ENCODE results near the gene NOSIP.

Gene NOSIP

GRCh38 chr19:49533551-49534488, 46.5 kb downstream of the NOSIP start:
- Histone ChIP-seq H3K18ac (ENCODE audit: low read length) (peak overlapping the region; percentile 48), H3K27me3 (ENCODE audit: control insufficient read depth in 3 of 3, insufficient read depth in 3 of 3, low read depth in 1 of 3, low read length in 3 of 3) (peaks cover 0 to 12% (median 0%) of the 10 kb centered on the region in 3 experiments), H2BK5ac (ENCODE audit: low read length) (no peak overlapping the region), H4K8ac (ENCODE audit: low read depth, low read length) (no peak overlapping the region), H2BK12ac (ENCODE audit: low read length) (no peak overlapping the region), H3K79me1 (ENCODE audit: low read depth, low read length) (no peaks in the 10 kb centered on the region), H3K36me3 (replicated peaks in 1 of 2; ENCODE audit: control insufficient read depth in 2 of 2, insufficient read depth in 2 of 2, low read length in 2 of 2) (peaks cover 5 to 32% of the 10 kb centered on the region in 2 donors), H3K4ac (ENCODE audit: low read length) (no peak overlapping the region), H3K23ac (ENCODE audit: low read depth, low read length, poor library complexity) (peak overlapping the region; percentile 98), H2AFZ (ENCODE audit: low read length) (peak overlapping the region; percentile 17), H3K4me3 (ENCODE audit: low read length in 2 of 2) (peak overlapping the region; percentile 12 to 89), H4K91ac (ENCODE audit: low read depth, low read length, poor library complexity) (no peak overlapping the region), H2BK15ac (ENCODE audit: low read length) (no peak overlapping the region), H2AK5ac (ENCODE audit: low read depth, low read length) (peak overlapping the region; percentile 14), H3K4me2 (ENCODE audit: insufficient read depth, low read length, poor library complexity, severe bottlenecking) (peak overlapping the region; percentile 100), H3K9me3 (replicated peaks in 1 of 2; ENCODE audit: control insufficient read depth in 2 of 2, insufficient read depth in 1 of 2, low read depth in 1 of 2, low read length in 2 of 2) (no peaks in the 10 kb centered on the region), H2BK120ac (ENCODE audit: low read depth, low read length) (no peak overlapping the region), H3K27ac (replicated peaks; ENCODE audit: low read length) (no peak overlapping the region), H3K14ac (ENCODE audit: low read length) (peak overlapping the region; percentile 47), H3K9ac (ENCODE audit: low read depth, low read length, poor library complexity) (peak overlapping the region; percentile 90), H3K4me1 (ENCODE audit: control insufficient read depth in 2 of 2, insufficient read depth in 1 of 2, low read depth in 1 of 2, low read length in 2 of 2) (peaks cover 4 to 7% of the 10 kb centered on the region in 2 donors)
- no CpG with 5 or more reads among the region's 87 CpGs for WGBS, 2 donors (ENCODE audit: extremely low coverage in 2 of 2, insufficient read length in 2 of 2, insufficient replicate concordance in 1 of 2)
- DNase-seq (ENCODE audit: low spot score): peak; percentile 71

GRCh38 chr19:49530708-49531107, 49.6 kb downstream of the NOSIP start:
- no peak overlapping the region for H3K23ac ChIP-seq (ENCODE audit: low read depth, low read length, poor library complexity)
- H3K18ac ChIP-seq (ENCODE audit: low read length): no peak overlapping the region
- no peaks in the 10 kb centered on the region for H3K9me3 ChIP-seq (replicated peaks in 1 of 2; ENCODE audit: control insufficient read depth in 2 of 2, insufficient read depth in 1 of 2, low read depth in 1 of 2, low read length in 2 of 2)
- H2BK5ac ChIP-seq (ENCODE audit: low read length): no peak overlapping the region
- H2BK12ac ChIP-seq (ENCODE audit: low read length): no peak overlapping the region
- WGBS, 2 donors (ENCODE audit: extremely low coverage in 2 of 2, insufficient read length in 2 of 2, insufficient replicate concordance in 1 of 2): no CpG with 5 or more reads among the region's 7 CpGs
- no peak overlapping the region for H4K8ac ChIP-seq (ENCODE audit: low read depth, low read length)
- no peak overlapping the region for H2BK120ac ChIP-seq (ENCODE audit: low read depth, low read length)
- H3K4me2 ChIP-seq (ENCODE audit: insufficient read depth, low read length, poor library complexity, severe bottlenecking): no peak overlapping the region
- H3K79me1 ChIP-seq (ENCODE audit: low read depth, low read length): no peaks in the 10 kb centered on the region
- H3K4ac ChIP-seq (ENCODE audit: low read length): no peak overlapping the region
- H3K36me3 ChIP-seq (replicated peaks in 1 of 2; ENCODE audit: control insufficient read depth in 2 of 2, insufficient read depth in 2 of 2, low read length in 2 of 2): peaks cover 7 to 39% of the 10 kb centered on the region in 2 donors
- H3K9ac ChIP-seq (ENCODE audit: low read depth, low read length, poor library complexity): no peak overlapping the region
- DNase-seq (ENCODE audit: low spot score): no peak
- peaks cover 4 to 7% of the 10 kb centered on the region in 2 donors for H3K4me1 ChIP-seq (ENCODE audit: control insufficient read depth in 2 of 2, insufficient read depth in 1 of 2, low read depth in 1 of 2, low read length in 2 of 2)
- H3K4me3 ChIP-seq (ENCODE audit: low read length in 2 of 2): peak overlapping the region in 1 of 2 donors; percentile 42
- H3K27me3 ChIP-seq (ENCODE audit: control insufficient read depth in 3 of 3, insufficient read depth in 3 of 3, low read depth in 1 of 3, low read length in 3 of 3): peaks cover 0 to 12% (median 0%) of the 10 kb centered on the region in 3 experiments
- H3K27ac ChIP-seq (replicated peaks; ENCODE audit: low read length): no peak overlapping the region
- H4K91ac ChIP-seq (ENCODE audit: low read depth, low read length, poor library complexity): no peak overlapping the region
- H3K14ac ChIP-seq (ENCODE audit: low read length): no peak overlapping the region
- no peak overlapping the region for H2BK15ac ChIP-seq (ENCODE audit: low read length)
- no peak overlapping the region for H2AK5ac ChIP-seq (ENCODE audit: low read depth, low read length)
- no peak overlapping the region for H2AFZ ChIP-seq (ENCODE audit: low read length)

- no peak overlapping the region for H4K91ac ChIP-seq (ENCODE audit: low read depth, low read length, poor library complexity)
Observed at GRCh38 chr19:49528211-49528771, 52.1 kb downstream of the NOSIP start.

More at GRCh38 chr19:49528211-49528771, 52.1 kb downstream of the NOSIP start:
- H2BK5ac ChIP-seq (ENCODE audit: low read length): no peak overlapping the region
- H2AFZ ChIP-seq (ENCODE audit: low read length): no peak overlapping the region
- peaks cover 4% of the 10 kb centered on the region for H3K79me1 ChIP-seq (ENCODE audit: low read depth, low read length)
- no peak overlapping the region for H3K9ac ChIP-seq (ENCODE audit: low read depth, low read length, poor library complexity)
- peaks cover 0 to 4% of the 10 kb centered on the region in 2 donors for H3K4me1 ChIP-seq (ENCODE audit: control insufficient read depth in 2 of 2, insufficient read depth in 1 of 2, low read depth in 1 of 2, low read length in 2 of 2)
- H3K4me2 ChIP-seq (ENCODE audit: insufficient read depth, low read length, poor library complexity, severe bottlenecking): peak overlapping the region; percentile 86
- no peak for DNase-seq (ENCODE audit: low spot score)
- H2BK15ac ChIP-seq (ENCODE audit: low read length): peak overlapping the region; percentile 38
- peak overlapping the region; percentile 58 for H3K14ac ChIP-seq (ENCODE audit: low read length)
- peaks cover 9 to 40% of the 10 kb centered on the region in 2 donors for H3K36me3 ChIP-seq (replicated peaks in 1 of 2; ENCODE audit: control insufficient read depth in 2 of 2, insufficient read depth in 2 of 2, low read length in 2 of 2)
- H3K4me3 ChIP-seq (ENCODE audit: low read length in 2 of 2): peak overlapping the region in 1 of 2 donors; percentile 71
- no CpG with 5 or more reads among the region's 25 CpGs for WGBS, 2 donors (ENCODE audit: extremely low coverage in 2 of 2, insufficient read length in 2 of 2, insufficient replicate concordance in 1 of 2)
- H3K18ac ChIP-seq (ENCODE audit: low read length): peak overlapping the region; percentile 89
- H3K27ac ChIP-seq (replicated peaks; ENCODE audit: low read length): no peak overlapping the region
- H3K23ac ChIP-seq (ENCODE audit: low read depth, low read length, poor library complexity): peak overlapping the region; percentile 99
- H2BK120ac ChIP-seq (ENCODE audit: low read depth, low read length): no peak overlapping the region
- H3K9me3 ChIP-seq (replicated peaks in 1 of 2; ENCODE audit: control insufficient read depth in 2 of 2, insufficient read depth in 1 of 2, low read depth in 1 of 2, low read length in 2 of 2): no peaks in the 10 kb centered on the region
- H3K27me3 ChIP-seq (ENCODE audit: control insufficient read depth in 3 of 3, insufficient read depth in 3 of 3, low read depth in 1 of 3, low read length in 3 of 3): peaks cover 0 to 4% (median 0%) of the 10 kb centered on the region in 3 experiments
- no peak overlapping the region for H3K4ac ChIP-seq (ENCODE audit: low read length)
- H2AK5ac ChIP-seq (ENCODE audit: low read depth, low read length): peak overlapping the region; percentile 66
- H2BK12ac ChIP-seq (ENCODE audit: low read length): no peak overlapping the region
- H4K8ac ChIP-seq (ENCODE audit: low read depth, low read length): no peak overlapping the region
